HL-60 (cell line): ENCODE data around the gene FKBP6.

Experiments
- CTCF ChIP-seq: IDR thresholded peaks from one replicate; pipeline ENCODE4 v1.5.1; 2011; ENCODE audit warnings: low read length, control low read depth, inconsistent platforms; ENCODE audit not compliant: insufficient read depth
- POLR2AphosphoS5 ChIP-seq: IDR thresholded peaks from 2 replicates; pipeline ENCODE4 v1.6.1; 2012; ENCODE audit warnings: low read depth
- REST ChIP-seq: IDR thresholded peaks from 2 replicates; pipeline ENCODE4 v1.6.1; 2012; ENCODE audit warnings: low read depth; ENCODE audit not compliant: insufficient replicate concordance

- no peak for TF ChIP-seq REST
- no peak for TF ChIP-seq CTCF
- TF ChIP-seq POLR2AphosphoS5 = no peak
These were observed 45.8 kb downstream of the FKBP6 start for GRCh38 chr7:73373741-73374140.
